ENCODE data around the gene RAB36.

RAB36 gene

DNA sequence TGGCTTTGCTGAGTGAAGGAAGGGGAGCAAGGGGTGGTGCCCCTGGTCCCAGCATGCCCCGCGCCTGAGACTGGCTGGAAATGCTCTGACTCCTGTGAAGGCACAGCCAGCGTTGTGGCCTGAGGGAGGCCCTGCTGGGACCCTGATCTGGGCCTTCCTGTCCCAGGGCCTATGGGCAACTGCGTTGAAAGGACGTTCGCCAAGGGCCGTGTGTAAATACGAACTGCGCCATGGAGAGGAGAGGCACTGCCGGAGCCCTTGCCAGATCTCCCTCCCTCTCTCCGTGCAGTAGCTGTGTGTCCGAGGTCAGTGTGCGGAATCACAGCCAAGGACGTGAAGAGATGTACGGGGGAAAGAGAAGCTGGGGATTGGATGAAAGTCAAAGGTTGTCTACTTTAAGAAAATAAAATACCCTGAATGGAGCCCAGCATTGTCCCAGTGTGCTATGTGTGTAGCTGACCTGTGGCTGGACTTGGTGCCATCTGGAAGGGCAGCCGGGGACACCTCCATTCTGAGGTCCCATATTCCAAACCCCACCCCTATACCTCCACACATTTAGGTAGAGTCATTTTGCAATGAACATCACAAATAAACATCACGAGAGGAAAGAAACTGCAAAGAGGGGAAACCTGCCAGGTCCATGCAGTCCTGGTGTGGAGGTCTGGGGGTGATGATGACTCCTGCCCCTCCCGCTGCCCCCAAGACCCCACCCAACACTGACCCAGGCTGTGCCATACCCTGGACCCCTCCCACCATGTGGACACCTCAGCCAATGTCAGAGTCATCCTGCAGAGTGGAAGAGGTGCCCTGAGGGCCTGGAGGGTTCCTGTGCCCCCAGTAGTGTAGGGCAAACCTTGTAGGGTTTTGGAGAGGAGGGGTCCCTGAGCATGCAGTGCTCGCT lies 20.4 kb upstream of the RAB36 start:
- Histone ChIP-seq H3K27me3 (ENCODE audit: insufficient read depth, low read length, poor library complexity, severe bottlenecking) (no peaks in the 10 kb centered on the region), H3K9me2 (replicated peaks; ENCODE audit: low read depth, low read length) (no peaks in the 10 kb centered on the region), H3K4me1 (ENCODE audit: insufficient read depth, low read length, poor library complexity, severe bottlenecking) (peaks cover 3% of the 10 kb centered on the region), H3K9ac (ENCODE audit: low read depth, low read length, poor library complexity, severe bottlenecking) (no peak overlapping the region), H3K4me2 (ENCODE audit: low read depth, low read length, poor library complexity, severe bottlenecking) (no peak overlapping the region), H2AFZ (ENCODE audit: low read length) (no peak overlapping the region), H3K4me3 (ENCODE audit: low read length, poor library complexity, severe bottlenecking) (no peak overlapping the region), H4K20me1 (ENCODE audit: insufficient read depth, low read length, poor library complexity, severe bottlenecking) (no peaks in the 10 kb centered on the region), H3F3A (ENCODE audit: low read depth) (no peaks in the 10 kb centered on the region), H3K9me3 (ENCODE audit: insufficient read depth, low read depth, low read length) (no peaks in the 10 kb centered on the region), H3K79me2 (ENCODE audit: insufficient read depth, low read length) (no peaks in the 10 kb centered on the region), H3K36me3 (ENCODE audit: insufficient read depth, low read length) (no peaks in the 10 kb centered on the region)
- TF ChIP-seq EZH2phosphoT487 (IDR thresholded peaks at IDR 0.05; ENCODE audit: borderline replicate concordance) (no peak), CTCF (conservative IDR thresholded peaks at IDR 0.05; ENCODE audit: low read length) (no peak)

- Histone ChIP-seq H3K27me3 (ENCODE audit: insufficient read depth, low read length, poor library complexity, severe bottlenecking) (no peaks in the 10 kb centered on the region), H3K4me2 (ENCODE audit: low read depth, low read length, poor library complexity, severe bottlenecking) (no peak overlapping the region), H3K9me2 (replicated peaks; ENCODE audit: low read depth, low read length) (no peaks in the 10 kb centered on the region), H4K20me1 (ENCODE audit: insufficient read depth, low read length, poor library complexity, severe bottlenecking) (no peaks in the 10 kb centered on the region), H3K4me1 (ENCODE audit: insufficient read depth, low read length, poor library complexity, severe bottlenecking) (peaks cover 3% of the 10 kb centered on the region), H3K79me2 (ENCODE audit: insufficient read depth, low read length) (no peaks in the 10 kb centered on the region), H3K9ac (ENCODE audit: low read depth, low read length, poor library complexity, severe bottlenecking) (no peak overlapping the region), H3K4me3 (ENCODE audit: low read length, poor library complexity, severe bottlenecking) (no peak overlapping the region), H3K9me3 (ENCODE audit: insufficient read depth, low read depth, low read length) (no peaks in the 10 kb centered on the region), H2AFZ (ENCODE audit: low read length) (no peak overlapping the region), H3K36me3 (ENCODE audit: insufficient read depth, low read length) (no peaks in the 10 kb centered on the region), H3F3A (ENCODE audit: low read depth) (no peaks in the 10 kb centered on the region)
- no peak for TF ChIP-seq CTCF (conservative IDR thresholded peaks at IDR 0.05; ENCODE audit: low read length)
- no peak for TF ChIP-seq EZH2phosphoT487 (IDR thresholded peaks at IDR 0.05; ENCODE audit: borderline replicate concordance)
Measured at GRCh38 chr22:23125512-23126103, 19.7 kb upstream of the RAB36 start.

- no peaks in the 10 kb centered on the region for H3K9me2 ChIP-seq (replicated peaks; ENCODE audit: low read depth, low read length)
- TF ChIP-seq CTCF (conservative IDR thresholded peaks at IDR 0.05; ENCODE audit: low read length) (no peak), EZH2phosphoT487 (IDR thresholded peaks at IDR 0.05; ENCODE audit: borderline replicate concordance) (no peak)
- H2AFZ ChIP-seq (ENCODE audit: low read length), result no peak overlapping the region
- no peak overlapping the region for H3K4me3 ChIP-seq (ENCODE audit: low read length, poor library complexity, severe bottlenecking)
- no peak overlapping the region for H3K4me2 ChIP-seq (ENCODE audit: low read depth, low read length, poor library complexity, severe bottlenecking)
- no peaks in the 10 kb centered on the region for H3F3A ChIP-seq (ENCODE audit: low read depth)
- H3K4me1 ChIP-seq (ENCODE audit: insufficient read depth, low read length, poor library complexity, severe bottlenecking), result peaks cover 3% of the 10 kb centered on the region
- no peaks in the 10 kb centered on the region for H3K9me3 ChIP-seq (ENCODE audit: insufficient read depth, low read depth, low read length)
- no peaks in the 10 kb centered on the region for H3K36me3 ChIP-seq (ENCODE audit: insufficient read depth, low read length)
- no peaks in the 10 kb centered on the region for H3K79me2 ChIP-seq (ENCODE audit: insufficient read depth, low read length)
- no peaks in the 10 kb centered on the region for H3K27me3 ChIP-seq (ENCODE audit: insufficient read depth, low read length, poor library complexity, severe bottlenecking)
- H3K9ac ChIP-seq (ENCODE audit: low read depth, low read length, poor library complexity, severe bottlenecking), result no peak overlapping the region
- no peaks in the 10 kb centered on the region for H4K20me1 ChIP-seq (ENCODE audit: insufficient read depth, low read length, poor library complexity, severe bottlenecking)
Measured at GRCh38 chr22:23126165-23127054, 18.9 kb upstream of the RAB36 start.
